Measurements from ENCODE around the gene PLIN1. TPM values are rescaled to one million over a fixed set of nuclear protein-coding genes. Genes with fewer than 3 reads are reported as not detected.

The PLIN1 gene
- total RNA-seq, 1 donor from 2014 or later: not detected

- no peak for DNase-seq (ENCODE audit: low read depth in 2 of 2)
These were observed 50.1 kb downstream of the PLIN1 start for GRCh38 chr15:89628806-89629715.

- DNase-seq (ENCODE audit: low read depth in 2 of 2): no peak
These were observed 50.9 kb downstream of the PLIN1 start for GRCh38 chr15:89628301-89628700.

GRCh38 chr15:89627256-89627970 is 51.8 kb downstream of the PLIN1 start:
- DNase-seq (ENCODE audit: low read depth in 2 of 2): no peak

- no peak for DNase-seq (ENCODE audit: low read depth in 2 of 2)
These were observed 53.5 kb downstream of the PLIN1 start for GRCh38 chr15:89625716-89626115.

GRCh38 chr15:89623165-89623564 is 56.0 kb downstream of the PLIN1 start:
- DNase-seq (ENCODE audit: low read depth in 2 of 2): no peak

- DNase-seq (ENCODE audit: low read depth in 2 of 2): no peak
These were observed 57.6 kb downstream of the PLIN1 start for GRCh38 chr15:89621547-89621946.

- no peak for DNase-seq (ENCODE audit: low read depth in 2 of 2)
These were observed 62.9 kb downstream of the PLIN1 start for GRCh38 chr15:89616228-89616627.

- no peak for DNase-seq (ENCODE audit: low read depth in 2 of 2)
These were observed 64.0 kb downstream of the PLIN1 start for GRCh38 chr15:89615135-89615534.

Other genes starting within 250 kb of the PLIN1 start
- gene RHCG, start 182.8 kb downstream of the PLIN1 start, total RNA-seq: not detected in 2 replicates
- 1.5 and 2.7 TPM in 2 replicates for gene TICRR, start 103.9 kb downstream of the PLIN1 start, total RNA-seq
- 0.64 and 1.0 TPM in 2 replicates for gene KIF7, start 23.9 kb downstream of the PLIN1 start, total RNA-seq
- gene PEX11A, start 11.4 kb upstream of the PLIN1 start, total RNA-seq: 3.6 and 5.8 TPM in 2 replicates
- gene WDR93, start 11.4 kb upstream of the PLIN1 start, total RNA-seq: under 0.01 TPM in 1 of 2 replicates, not detected in the other
- gene MESP1, start 71.9 kb upstream of the PLIN1 start, total RNA-seq: under 0.01 and 0.13 TPM in 2 replicates
- gene MESP2, start 97.0 kb upstream of the PLIN1 start, total RNA-seq: not detected in 2 replicates
- gene ANPEP, start 135.5 kb upstream of the PLIN1 start, total RNA-seq: 7.1 and 16.1 TPM in 2 replicates
- gene AP3S2, start 214.6 kb upstream of the PLIN1 start, total RNA-seq: 40.8 and 42.2 TPM in 2 replicates
- gene ARPIN, start 233.6 kb upstream of the PLIN1 start, total RNA-seq: 10.7 and 11.4 TPM in 2 replicates